Retinal pigment epithelial cell (primary cell): ENCODE data around the gene LRRC3C.
"Not testable (repeated sequence)": the region's sequence is repeated elsewhere in the genome, so short reads cannot be mapped to it uniquely, and the experiment has no call there.

Source experiments
- DNase-seq: peaks from one replicate; pipeline ENCODE4 v3.0.0-alpha.2; 2010; ENCODE audit warnings: low read depth
- H3K4me3 ChIP-seq: 2 replicates; pipeline ENCODE4 v1.5.1; 2011; ENCODE audit warnings: mild to moderate bottlenecking, low read length, control low read depth, moderate library complexity
- TF ChIP-seq, protein P1 (sequence below): conservative IDR thresholded peaks from 2 replicates; pipeline ENCODE4 v1.5.1; 2011; ENCODE audit warnings: low read depth, low read length, control low read depth, inconsistent platforms

Gene LRRC3C

DNA sequence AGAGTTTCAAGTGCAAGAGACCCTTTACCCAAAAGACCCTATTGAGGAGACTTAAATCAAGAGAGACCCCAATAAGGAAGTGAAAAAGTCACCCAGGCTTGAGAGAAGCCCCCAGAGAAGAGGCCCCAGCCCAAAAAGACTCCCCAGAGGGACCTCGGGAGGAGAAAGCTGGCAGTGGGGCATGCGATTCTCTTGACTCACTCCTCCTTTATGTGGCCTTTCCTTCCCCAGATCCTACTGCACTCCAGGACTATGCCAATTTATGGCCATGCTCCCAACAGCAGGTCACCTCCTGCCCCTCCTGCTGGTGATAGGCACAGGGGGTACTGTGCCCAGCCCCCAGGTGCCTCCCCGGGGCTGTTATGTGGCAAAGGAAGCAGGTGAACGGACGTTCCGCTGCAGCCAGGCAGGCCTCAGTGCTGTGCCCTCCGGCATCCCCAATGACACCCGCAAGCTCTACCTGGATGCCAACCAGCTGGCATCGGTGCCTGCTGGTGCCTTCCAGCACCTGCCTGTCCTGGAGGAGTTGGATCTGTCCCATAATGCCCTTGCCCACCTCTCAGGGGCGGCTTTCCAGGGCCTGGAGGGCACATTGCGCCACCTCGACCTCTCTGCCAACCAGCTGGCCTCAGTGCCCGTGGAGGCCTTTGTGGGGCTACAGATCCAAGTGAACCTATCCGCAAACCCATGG lies 16.3 kb downstream of the LRRC3C start:
- H3K4me3 ChIP-seq, result no peak overlapping the region
- TF ChIP-seq, protein P1, sequence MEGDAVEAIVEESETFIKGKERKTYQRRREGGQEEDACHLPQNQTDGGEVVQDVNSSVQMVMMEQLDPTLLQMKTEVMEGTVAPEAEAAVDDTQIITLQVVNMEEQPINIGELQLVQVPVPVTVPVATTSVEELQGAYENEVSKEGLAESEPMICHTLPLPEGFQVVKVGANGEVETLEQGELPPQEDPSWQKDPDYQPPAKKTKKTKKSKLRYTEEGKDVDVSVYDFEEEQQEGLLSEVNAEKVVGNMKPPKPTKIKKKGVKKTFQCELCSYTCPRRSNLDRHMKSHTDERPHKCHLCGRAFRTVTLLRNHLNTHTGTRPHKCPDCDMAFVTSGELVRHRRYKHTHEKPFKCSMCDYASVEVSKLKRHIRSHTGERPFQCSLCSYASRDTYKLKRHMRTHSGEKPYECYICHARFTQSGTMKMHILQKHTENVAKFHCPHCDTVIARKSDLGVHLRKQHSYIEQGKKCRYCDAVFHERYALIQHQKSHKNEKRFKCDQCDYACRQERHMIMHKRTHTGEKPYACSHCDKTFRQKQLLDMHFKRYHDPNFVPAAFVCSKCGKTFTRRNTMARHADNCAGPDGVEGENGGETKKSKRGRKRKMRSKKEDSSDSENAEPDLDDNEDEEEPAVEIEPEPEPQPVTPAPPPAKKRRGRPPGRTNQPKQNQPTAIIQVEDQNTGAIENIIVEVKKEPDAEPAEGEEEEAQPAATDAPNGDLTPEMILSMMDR, result no peak
- DNase-seq, result no peak

DNA sequence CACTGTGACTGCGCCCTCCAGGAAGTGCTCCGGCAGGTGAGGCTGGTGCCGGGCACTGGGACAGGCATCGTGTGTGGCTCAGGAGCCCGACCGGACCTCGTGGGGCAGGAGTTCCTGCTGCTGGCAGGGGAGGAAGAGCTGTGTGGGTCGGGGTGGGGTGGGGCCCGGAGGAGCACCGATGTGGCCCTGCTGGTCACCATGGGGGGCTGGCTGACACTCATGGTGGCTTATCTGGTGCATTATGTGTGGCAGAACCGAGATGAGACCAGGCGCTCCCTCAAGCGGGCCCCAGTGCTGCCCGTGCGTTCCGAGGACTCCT lies 16.8 kb downstream of the LRRC3C start:
- no peak for DNase-seq
- H3K4me3 ChIP-seq, result no peak overlapping the region
- TF ChIP-seq, protein P1, result no peak

DNA sequence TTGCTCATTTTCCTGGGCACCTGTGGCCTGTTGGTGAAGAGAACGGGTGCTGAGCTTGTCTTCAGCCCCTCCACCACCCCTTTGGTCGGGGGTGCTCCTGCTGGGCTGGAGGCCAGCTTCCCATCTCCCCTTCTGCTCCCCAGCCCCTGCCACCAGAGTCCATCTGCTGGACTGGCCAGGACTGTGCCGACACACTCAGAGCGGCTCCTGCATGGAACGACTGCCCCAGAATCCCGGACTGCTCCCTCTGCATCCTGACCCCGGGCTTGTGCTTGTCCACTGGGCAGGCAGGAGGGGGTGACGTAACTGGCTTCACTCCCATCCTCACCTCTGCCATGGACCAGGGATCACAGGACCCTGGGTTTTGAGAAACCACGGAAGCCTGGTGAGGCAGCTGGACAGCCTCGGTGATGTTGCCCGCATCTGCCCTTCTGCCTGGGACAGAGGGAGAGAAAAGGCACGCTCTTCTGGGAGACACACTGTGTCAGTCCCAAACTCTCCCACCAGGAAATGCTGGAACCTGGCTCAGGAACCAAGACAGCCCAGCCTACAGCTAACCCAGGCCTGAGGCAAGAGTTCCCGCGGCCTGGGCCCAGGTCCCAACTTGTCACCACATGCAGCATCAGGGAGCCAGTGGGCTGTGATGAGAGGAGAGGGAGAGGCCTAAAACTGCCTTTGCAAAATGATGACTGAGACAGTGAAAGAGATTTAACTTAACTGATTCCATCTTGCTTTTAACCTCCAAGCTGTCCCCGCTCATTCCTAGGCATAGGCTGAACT lies 19.2 kb downstream of the LRRC3C start:
- no peak for DNase-seq
- H3K4me3 ChIP-seq, result no peak overlapping the region
- TF ChIP-seq, protein P1, result no peak

DNA sequence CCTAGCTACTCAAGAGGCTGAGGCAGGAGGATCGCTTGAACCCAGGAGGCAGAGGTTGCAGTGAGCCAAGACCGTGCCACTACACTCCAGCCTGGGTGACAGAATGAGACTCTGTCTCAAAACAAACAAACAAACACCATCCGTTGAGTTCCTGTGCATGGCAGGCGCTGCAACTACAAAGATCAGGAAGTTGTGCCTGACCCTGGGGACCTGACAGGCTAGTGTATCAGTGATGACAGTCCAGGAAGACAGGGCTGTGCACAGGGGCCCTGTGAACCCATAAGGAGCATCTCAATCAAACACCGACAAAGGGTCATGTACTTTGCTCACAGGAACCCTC lies 20.9 kb downstream of the LRRC3C start:
- not testable (repeated sequence) for H3K4me3 ChIP-seq, DNase-seq

DNA sequence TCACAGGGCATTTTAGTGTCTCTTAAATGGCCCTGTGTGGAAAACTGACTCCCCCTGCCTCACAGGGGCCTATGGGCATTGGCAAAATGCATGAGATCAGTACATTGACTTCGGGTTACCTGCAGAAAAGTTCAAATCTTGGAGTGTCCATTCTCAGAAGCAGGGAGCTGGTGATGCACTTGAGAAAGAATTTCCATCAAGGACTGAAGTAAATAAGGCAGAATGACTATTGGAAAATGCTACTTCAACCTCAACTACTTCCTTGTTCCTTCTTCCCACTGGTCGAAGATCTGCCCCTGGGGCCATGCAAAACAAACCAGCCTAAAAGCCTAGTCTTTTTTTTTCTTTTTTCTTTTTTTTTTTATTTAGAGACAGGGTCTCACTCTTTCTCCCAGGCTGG lies 21.5 kb downstream of the LRRC3C start:
- TF ChIP-seq, protein P1, result no peak
- DNase-seq, result no peak
- H3K4me3 ChIP-seq, result no peak overlapping the region

DNA sequence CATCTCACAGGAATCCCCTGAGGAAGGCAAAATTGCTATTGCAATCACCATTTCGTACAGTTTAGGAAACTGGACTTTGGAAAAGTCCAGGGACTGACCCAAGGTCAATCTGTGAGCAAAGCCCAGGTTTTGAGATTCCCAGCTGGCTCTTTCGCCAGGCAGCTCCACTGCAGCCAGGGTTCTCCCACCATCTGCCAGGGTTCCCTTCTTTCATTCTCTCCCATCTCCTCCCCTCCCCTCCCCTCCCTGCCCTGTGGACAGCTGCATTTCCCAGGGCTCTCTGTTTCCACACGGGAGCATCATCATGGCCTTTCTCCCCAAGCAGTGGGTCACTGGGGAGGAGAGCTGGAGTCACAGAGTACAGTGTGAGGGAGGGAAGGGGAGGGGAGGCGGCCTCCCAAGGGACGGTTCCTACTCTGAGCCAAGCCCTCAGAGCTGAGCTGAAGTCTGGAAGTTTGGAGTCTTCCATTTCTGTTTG lies 23.4 kb downstream of the LRRC3C start:
- DNase-seq, result no peak
- TF ChIP-seq, protein P1, result no peak
- H3K4me3 ChIP-seq, result no peak overlapping the region

DNA sequence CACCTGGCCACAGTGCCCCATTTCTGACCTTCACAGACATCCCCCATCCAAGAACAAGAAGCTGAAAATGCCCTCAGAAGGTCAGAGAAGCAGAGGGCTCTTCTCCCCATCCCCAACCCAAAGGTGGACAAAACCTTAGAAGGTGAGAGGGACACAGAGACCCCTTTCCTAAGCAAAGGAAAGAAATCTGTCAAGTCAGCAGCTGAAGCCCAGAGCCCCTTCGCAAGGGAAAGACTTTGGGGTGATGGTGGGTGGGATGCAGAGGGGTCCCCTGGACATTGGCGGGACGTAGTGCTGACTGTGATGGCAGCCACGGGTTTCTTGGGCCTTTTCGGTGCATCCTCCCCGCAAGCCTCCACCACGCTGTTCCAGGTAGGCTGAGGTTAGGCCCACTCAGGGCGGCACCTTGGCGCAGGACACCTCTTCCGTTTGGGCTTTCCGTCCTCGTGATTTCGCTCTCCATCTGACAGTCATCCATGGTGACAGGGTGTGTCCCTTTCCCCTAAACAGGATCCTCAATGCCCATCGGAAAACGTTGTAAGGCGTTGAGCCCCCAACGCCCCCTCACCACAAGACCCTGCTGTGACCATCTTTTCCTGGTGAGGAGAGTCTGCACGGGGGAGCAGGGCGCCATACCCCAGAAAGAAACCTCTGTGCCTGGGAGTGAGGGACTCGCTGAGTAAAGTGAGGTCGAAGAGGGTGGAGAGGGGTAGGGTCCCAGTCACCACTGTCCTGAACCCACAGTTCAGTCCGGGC lies 24.6 kb downstream of the LRRC3C start:
- DNase-seq, result no peak
- H3K4me3 ChIP-seq, result peak overlapping the region; percentile 43
- TF ChIP-seq, protein P1, result no peak
